Measurements from ENCODE around the gene UBFD1. TPM values are rescaled to one million over a fixed set of nuclear protein-coding genes. Genes with fewer than 3 reads are reported as not detected.

Gene UBFD1, protein sequence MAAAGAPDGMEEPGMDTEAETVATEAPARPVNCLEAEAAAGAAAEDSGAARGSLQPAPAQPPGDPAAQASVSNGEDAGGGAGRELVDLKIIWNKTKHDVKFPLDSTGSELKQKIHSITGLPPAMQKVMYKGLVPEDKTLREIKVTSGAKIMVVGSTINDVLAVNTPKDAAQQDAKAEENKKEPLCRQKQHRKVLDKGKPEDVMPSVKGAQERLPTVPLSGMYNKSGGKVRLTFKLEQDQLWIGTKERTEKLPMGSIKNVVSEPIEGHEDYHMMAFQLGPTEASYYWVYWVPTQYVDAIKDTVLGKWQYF
- total RNA-seq, result 10 to 100 TPM; 56.0 to 84.9 TPM

DNA sequence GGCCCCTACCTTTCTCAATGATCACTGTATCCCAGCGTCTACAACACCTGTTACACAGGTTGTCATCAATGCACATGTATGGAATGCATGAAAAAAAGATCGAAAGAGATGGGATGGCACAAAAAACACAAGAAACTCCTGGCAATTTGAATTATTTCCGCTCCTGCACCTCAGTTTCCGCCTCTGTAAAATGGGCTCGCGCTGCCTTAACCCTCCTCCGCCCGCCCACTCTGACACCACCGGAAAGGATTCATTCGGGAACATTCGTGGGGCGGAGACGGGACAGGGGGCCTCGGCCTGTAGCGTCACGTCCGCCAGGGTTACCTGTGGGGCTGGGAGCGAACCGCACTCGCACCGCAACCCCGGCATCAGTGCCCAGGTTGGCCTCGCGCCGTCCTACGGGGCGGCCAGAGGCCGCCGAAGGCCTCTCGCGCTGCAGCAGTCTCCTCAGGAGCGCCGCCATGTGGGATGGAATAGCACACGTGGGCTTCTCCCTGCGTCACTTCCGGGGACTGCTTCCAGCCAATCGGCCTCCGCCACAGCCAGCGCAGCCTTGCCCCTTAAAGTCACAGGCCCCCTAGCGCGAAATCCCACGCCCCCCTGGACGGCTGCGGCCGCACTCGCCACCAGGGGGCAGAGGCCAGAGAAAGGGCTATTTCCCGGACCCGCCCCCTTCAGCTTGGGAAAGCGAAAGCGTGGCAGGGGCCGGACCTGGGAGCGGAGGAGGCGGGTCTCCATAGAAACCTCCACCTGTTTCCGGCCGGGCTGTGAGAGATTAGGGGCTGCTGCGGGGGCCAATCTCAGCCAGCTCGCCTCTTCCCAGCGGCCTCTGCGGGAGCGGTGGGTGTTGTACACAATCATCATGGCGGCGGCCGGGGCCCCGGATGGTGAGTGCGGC is at the start of gene UBFD1, which contains the start of gene EARS2:
TSS of gene UBFD1 (plus strand) at position 847 of the 898 bp plus-strand sequence. CDS start at position 863, 16 bp downstream.
TSS of gene EARS2 (minus strand) at position 470 of the 898 bp plus-strand sequence. CDS start at position 463, 7 bp downstream.
- Histone ChIP-seq H3K36me3 (peaks cover 25% of the 10 kb centered on the region), H3K4me1 (ENCODE audit: control insufficient read depth in 1 of 2, low read depth in 2 of 2) (peaks cover 16 to 39% of the 10 kb centered on the region in 2 donors), H3K27me3 (replicated peaks; ENCODE audit: insufficient read depth) (no peaks in the 10 kb centered on the region), H3K27ac (peak within 1 kb of the TSS; percentile 88 to 90), H3K9me3 (no peaks in the 10 kb centered on the region), H3K4me3 (peak within 1 kb of the TSS; percentile 96)
- DNase-seq (ENCODE audit: low spot score), result peak; percentile 94
- peak; percentile 96 for ATAC-seq (ENCODE audit: insufficient number of reproducible peaks, low FRiP score, low read depth)
- TF ChIP-seq, protein P1, sequence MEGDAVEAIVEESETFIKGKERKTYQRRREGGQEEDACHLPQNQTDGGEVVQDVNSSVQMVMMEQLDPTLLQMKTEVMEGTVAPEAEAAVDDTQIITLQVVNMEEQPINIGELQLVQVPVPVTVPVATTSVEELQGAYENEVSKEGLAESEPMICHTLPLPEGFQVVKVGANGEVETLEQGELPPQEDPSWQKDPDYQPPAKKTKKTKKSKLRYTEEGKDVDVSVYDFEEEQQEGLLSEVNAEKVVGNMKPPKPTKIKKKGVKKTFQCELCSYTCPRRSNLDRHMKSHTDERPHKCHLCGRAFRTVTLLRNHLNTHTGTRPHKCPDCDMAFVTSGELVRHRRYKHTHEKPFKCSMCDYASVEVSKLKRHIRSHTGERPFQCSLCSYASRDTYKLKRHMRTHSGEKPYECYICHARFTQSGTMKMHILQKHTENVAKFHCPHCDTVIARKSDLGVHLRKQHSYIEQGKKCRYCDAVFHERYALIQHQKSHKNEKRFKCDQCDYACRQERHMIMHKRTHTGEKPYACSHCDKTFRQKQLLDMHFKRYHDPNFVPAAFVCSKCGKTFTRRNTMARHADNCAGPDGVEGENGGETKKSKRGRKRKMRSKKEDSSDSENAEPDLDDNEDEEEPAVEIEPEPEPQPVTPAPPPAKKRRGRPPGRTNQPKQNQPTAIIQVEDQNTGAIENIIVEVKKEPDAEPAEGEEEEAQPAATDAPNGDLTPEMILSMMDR (IDR thresholded peaks at IDR 0.05), result peak; percentile 88

DNA sequence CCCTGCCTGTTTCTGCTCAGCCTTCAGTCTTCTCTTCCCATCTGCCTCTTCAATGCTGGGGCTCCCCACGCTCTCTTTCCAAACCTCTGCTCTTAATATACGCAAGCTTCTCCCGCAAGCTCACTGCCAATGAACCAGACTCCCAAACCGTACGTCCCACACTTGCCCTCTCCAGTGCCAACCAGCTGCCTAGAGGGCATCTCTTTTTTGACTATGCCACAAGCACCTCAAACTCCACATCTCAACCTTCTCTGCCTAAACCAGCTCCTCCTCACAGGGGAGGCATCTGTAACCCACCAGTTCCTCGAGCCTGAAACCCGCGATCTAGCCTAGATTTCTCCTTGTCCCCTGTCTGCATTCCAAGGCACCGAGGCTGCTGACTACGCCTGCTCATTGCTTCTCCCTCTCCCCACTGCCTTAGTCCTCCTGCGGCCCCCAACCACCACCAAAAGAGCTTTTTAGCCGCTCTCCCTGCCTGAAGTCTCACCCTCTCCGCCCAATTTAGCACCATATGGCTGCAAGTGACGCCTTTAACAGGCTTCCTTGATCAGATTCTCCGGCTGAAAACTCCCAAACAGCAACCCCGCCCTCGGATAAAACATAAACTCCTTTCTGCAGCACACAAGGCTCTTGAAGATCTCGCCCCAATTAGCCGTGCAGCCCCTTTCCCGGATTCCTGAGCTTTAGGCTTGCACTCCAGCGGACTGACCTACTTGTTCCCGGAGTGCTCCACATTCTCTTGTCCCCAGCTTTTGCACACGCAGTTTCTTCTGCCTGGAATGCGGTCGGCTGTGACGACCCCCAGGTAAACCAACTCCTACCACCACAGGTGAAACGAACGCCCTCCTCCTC is 48.7 kb upstream of the UBFD1 start:
- peak overlapping the region; percentile 43 to 64 for H3K27ac ChIP-seq
- no peaks in the 10 kb centered on the region for H3K36me3 ChIP-seq
- ATAC-seq (ENCODE audit: insufficient number of reproducible peaks, low FRiP score, low read depth) (no peak), DNase-seq (ENCODE audit: low spot score) (no peak)
- H3K4me3 ChIP-seq, result peak overlapping the region; percentile 79
- TF ChIP-seq, protein P1 (IDR thresholded peaks at IDR 0.05), result no peak
- peaks cover 27 to 56% of the 10 kb centered on the region in 2 donors for H3K4me1 ChIP-seq (ENCODE audit: control insufficient read depth in 1 of 2, low read depth in 2 of 2)
- no peaks in the 10 kb centered on the region for H3K9me3 ChIP-seq
- no peaks in the 10 kb centered on the region for H3K27me3 ChIP-seq (replicated peaks; ENCODE audit: insufficient read depth)

DNA sequence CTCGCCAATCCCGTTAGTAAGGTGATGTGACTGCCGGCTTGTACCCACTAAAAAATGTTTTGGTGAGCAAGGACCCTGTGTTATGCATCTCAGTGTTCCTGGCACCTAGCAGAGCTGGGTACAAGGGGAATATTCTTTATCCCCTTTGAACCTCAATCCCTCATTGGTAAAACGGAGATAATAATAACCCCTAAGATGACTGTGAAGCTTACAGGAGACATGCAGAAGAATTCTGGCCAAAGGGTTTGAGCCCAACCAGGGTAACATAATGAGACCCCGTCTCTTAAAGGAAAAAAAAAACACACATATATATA is 48.1 kb upstream of the UBFD1 start:
- Histone ChIP-seq H3K4me1 (ENCODE audit: control insufficient read depth in 1 of 2, low read depth in 2 of 2) (peaks cover 24 to 50% of the 10 kb centered on the region in 2 donors), H3K4me3 (peak overlapping the region; percentile 79), H3K9me3 (no peaks in the 10 kb centered on the region), H3K27ac (peak overlapping the region in 1 of 2 donors; percentile 64), H3K27me3 (replicated peaks; ENCODE audit: insufficient read depth) (no peaks in the 10 kb centered on the region), H3K36me3 (no peaks in the 10 kb centered on the region)
- TF ChIP-seq, protein P1 (IDR thresholded peaks at IDR 0.05), result no peak
- ATAC-seq (ENCODE audit: insufficient number of reproducible peaks, low FRiP score, low read depth) (no peak), DNase-seq (ENCODE audit: low spot score) (no peak)

DNA sequence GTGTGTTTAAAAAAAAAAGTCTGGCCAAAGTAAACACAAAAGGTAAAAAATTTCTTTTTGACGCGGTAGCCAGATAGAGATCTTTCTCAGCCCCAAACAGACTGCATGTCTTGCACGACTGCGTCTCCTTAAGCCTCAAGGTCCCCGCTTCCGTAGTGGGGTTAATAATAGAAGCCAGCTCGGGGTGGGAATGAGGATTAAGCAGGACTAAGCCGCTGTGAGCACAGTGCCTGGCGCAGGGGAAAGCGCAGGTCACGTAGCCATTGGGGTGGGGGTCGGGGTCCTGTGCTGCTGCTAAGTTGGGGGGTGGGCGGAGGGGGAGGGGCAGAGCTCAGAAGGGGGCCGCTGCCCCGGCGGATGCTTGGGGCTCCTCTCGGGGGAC is 47.8 kb upstream of the UBFD1 start:
- H3K27ac ChIP-seq, result peak overlapping the region in 1 of 2 donors; percentile 64
- H3K4me3 ChIP-seq, result peak overlapping the region; percentile 79
- H3K27me3 ChIP-seq (replicated peaks; ENCODE audit: insufficient read depth), result no peaks in the 10 kb centered on the region
- no peak for DNase-seq (ENCODE audit: low spot score)
- peaks cover 20 to 47% of the 10 kb centered on the region in 2 donors for H3K4me1 ChIP-seq (ENCODE audit: control insufficient read depth in 1 of 2, low read depth in 2 of 2)
- TF ChIP-seq, protein P1 (IDR thresholded peaks at IDR 0.05), result no peak
- ATAC-seq (ENCODE audit: insufficient number of reproducible peaks, low FRiP score, low read depth), result no peak
- no peaks in the 10 kb centered on the region for H3K36me3 ChIP-seq
- no peaks in the 10 kb centered on the region for H3K9me3 ChIP-seq

All from thoracic aorta (tissue), 2 donors.